ENCODE measurements around the gene PLPP7.

The PLPP7 gene

GRCh38 chr9:131279863-131280570 is 9.5 kb upstream of the PLPP7 start:
- no peak for TF ChIP-seq ZFX (IDR thresholded peaks at IDR 0.05)
- TF ChIP-seq CTCF (conservative IDR thresholded peaks at IDR 0.05), result no peak

GRCh38 chr9:131280660-131281059 is 8.9 kb upstream of the PLPP7 start:
- TF ChIP-seq CTCF (conservative IDR thresholded peaks at IDR 0.05) (no peak), ZFX (IDR thresholded peaks at IDR 0.05) (no peak)
- H3K27ac ChIP-seq, result no peak overlapping the region

More at GRCh38 chr9:131279863-131280570, 9.5 kb upstream of the PLPP7 start:
- no peak overlapping the region for H3K27ac ChIP-seq

- TF ChIP-seq CTCF (conservative IDR thresholded peaks at IDR 0.05), result no peak
- no peak for TF ChIP-seq ZFX (IDR thresholded peaks at IDR 0.05)
- no peak overlapping the region for H3K27ac ChIP-seq
Observed at GRCh38 chr9:131281119-131281965, 8.2 kb upstream of the PLPP7 start.

- H3K27ac ChIP-seq, result no peak overlapping the region
- TF ChIP-seq CTCF (conservative IDR thresholded peaks at IDR 0.05), result no peak
- no peak for TF ChIP-seq ZFX (IDR thresholded peaks at IDR 0.05)
Observed at GRCh38 chr9:131282175-131282574, 7.3 kb upstream of the PLPP7 start.

GRCh38 chr9:131282688-131283422 is 6.7 kb upstream of the PLPP7 start:
- H3K27ac ChIP-seq, result no peak overlapping the region
- no peak for TF ChIP-seq ZFX (IDR thresholded peaks at IDR 0.05)
- TF ChIP-seq CTCF (conservative IDR thresholded peaks at IDR 0.05), result no peak

- no peak overlapping the region for H3K27ac ChIP-seq
- TF ChIP-seq ZFX (IDR thresholded peaks at IDR 0.05) (no peak), CTCF (conservative IDR thresholded peaks at IDR 0.05) (no peak)
Observed at GRCh38 chr9:131284856-131285255, 4.7 kb upstream of the PLPP7 start.

Data from C4-2B (cell line).